GM13976 (cell line): Measurements from ENCODE around the gene SPSB2.
A peak's percentile ranks its signal among the peaks of the same experiment; 100 is the strongest.

Source experiments
- DNase-seq: peaks from one replicate; pipeline ENCODE4 v3.0.0; 2012; ENCODE audit warnings: low spot score
- CTCF ChIP-seq: IDR thresholded peaks from 2 replicates; pipeline ENCODE4 v1.5.1; 2012; ENCODE audit warnings: borderline replicate concordance, mild to moderate bottlenecking; ENCODE audit not compliant: insufficient read depth; ENCODE audit errors: extremely low read depth, missing control alignments, control extremely low read depth
- in situ Hi-C: fragments of 300-500 bp; cut with MboI; formaldehyde crosslinking; loops from one replicate; pipeline ENCODE4 v1.12.0; 2022; ENCODE audit warnings: low sequenced_read_pairs, mixed read lengths, inconsistent platforms; ENCODE audit not compliant: unreplicated experiment

Gene SPSB2

GRCh38 chr12:6858799-6859198 is 14.3 kb downstream of the SPSB2 start:
- no peak for TF ChIP-seq CTCF
- in situ Hi-C loops: no loop called here
- no peak for DNase-seq

- TF ChIP-seq CTCF: no peak
- in situ Hi-C loops: no loop called here
- no peak for DNase-seq
These were observed 17.8 kb downstream of the SPSB2 start for GRCh38 chr12:6855322-6855721.

GRCh38 chr12:6854036-6854435 is 19.1 kb downstream of the SPSB2 start:
- DNase-seq: no peak
- no peak for TF ChIP-seq CTCF
- in situ Hi-C loops: no loop called here

- DNase-seq: no peak
- no peak for TF ChIP-seq CTCF
- in situ Hi-C loops: no loop called here
These were observed 19.5 kb downstream of the SPSB2 start for GRCh38 chr12:6853626-6854025.

GRCh38 chr12:6852651-6853354 is 20.3 kb downstream of the SPSB2 start:
- in situ Hi-C loops: no loop called here
- TF ChIP-seq CTCF: no peak
- no peak for DNase-seq

- TF ChIP-seq CTCF: no peak
- in situ Hi-C loops: no loop called here
- peak; percentile 96 for DNase-seq
These were observed 21.0 kb downstream of the SPSB2 start, which contains the start of gene USP5 for GRCh38 chr12:6851921-6852650. Gene USP5, plus strand, starts transcription at chr12:6852150. Its CDS starts 30 bp downstream, at chr12:6852180.
